Measurements from ENCODE around the gene BAIAP2.

- no peak for TF ChIP-seq CTCF (IDR thresholded peaks at IDR 0.05)
- TF ChIP-seq POLR2A (IDR thresholded peaks at IDR 0.05): no peak
- no peak for TF ChIP-seq EP300 (IDR thresholded peaks at IDR 0.05)
Observed at GRCh38 chr17:80998118-80998747, 36.7 kb upstream of the BAIAP2 start.
